ENCODE data around the gene FOXD1.

GRCh38 chr5:73418244-73418691 lies 30.3 kb downstream of the FOXD1 start:
- TF ChIP-seq CTCF (optimal IDR thresholded peaks at IDR 0.05 in 1 of 3, IDR thresholded peaks at IDR 0.05 in 1 of 3, conservative IDR thresholded peaks at IDR 0.05 in 1 of 3; ENCODE audit: extremely low read depth in 1 of 3, insufficient read depth in 2 of 3, low read length in 3 of 3) = no peak
- TF ChIP-seq EZH2 (IDR thresholded peaks at IDR 0.05; ENCODE audit: low read length) = no peak

Data from keratinocyte (primary cell).